Stimulated activated CD4-positive, alpha-beta T cell treated with anti-CD3 and anti-CD28 coated beads, Interleukin-4, amount 100 ng/mL, for 24 hours (primary cell): ENCODE data around the gene RARA.
"Not testable (repeated sequence)": the region's sequence is repeated elsewhere in the genome, so short reads cannot be mapped to it uniquely, and the experiment has no call there.

Experiments
- DNase-seq: peaks from one replicate; pipeline ENCODE4 v3.0.0-alpha.2; 2020

The RARA gene

DNA sequence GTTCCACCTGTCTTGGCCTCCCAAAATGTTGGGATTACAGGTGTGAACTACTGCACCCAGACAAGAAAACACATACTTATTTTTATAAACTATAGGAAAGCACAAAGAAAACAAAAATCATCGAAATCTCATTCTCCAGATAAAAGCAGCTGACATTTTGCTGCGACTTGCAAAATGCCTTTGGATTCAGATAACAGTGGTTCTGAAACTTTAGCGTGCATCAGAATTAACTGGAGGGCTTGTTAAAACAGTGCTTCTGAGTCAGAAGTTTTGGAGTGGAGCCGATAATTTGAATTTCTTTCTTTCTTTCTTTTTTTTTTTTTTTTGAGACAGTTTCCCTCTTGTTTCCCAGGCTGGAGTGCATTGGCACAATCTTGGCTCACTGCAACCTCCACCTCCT, 73.3 kb downstream of the RARA start:
- no peak for DNase-seq

GRCh38 chr17:40386555-40386954, 77.6 kb downstream of the RARA start:
- DNase-seq, result not testable (repeated sequence)

GRCh38 chr17:40399185-40399584, 90.2 kb downstream of the RARA start:
- no peak for DNase-seq

DNA sequence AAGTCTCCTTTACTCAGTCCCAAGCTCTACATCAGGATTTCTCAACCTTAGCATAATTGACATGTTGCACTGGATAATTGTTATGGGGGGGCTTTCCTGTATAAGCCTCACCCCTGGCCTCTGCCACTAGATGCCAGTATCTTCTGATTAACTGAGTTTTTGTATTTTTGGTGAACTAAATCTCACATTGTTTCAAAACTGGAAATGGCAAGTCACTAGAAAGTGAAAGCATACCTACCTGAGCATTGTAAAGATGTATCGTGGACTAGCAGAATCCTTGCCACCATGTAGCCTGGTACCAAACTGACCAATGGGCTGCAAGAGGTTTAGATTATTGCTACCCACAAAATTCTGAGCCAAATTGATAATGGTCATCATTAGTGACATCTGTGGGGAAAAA, 93.7 kb downstream of the RARA start:
- no peak for DNase-seq

- DNase-seq, result no peak
Measured at GRCh38 chr17:40404003-40404402, 95.0 kb downstream of the RARA start.
